ENCODE measurements around the gene DYNC1H1.

DNA sequence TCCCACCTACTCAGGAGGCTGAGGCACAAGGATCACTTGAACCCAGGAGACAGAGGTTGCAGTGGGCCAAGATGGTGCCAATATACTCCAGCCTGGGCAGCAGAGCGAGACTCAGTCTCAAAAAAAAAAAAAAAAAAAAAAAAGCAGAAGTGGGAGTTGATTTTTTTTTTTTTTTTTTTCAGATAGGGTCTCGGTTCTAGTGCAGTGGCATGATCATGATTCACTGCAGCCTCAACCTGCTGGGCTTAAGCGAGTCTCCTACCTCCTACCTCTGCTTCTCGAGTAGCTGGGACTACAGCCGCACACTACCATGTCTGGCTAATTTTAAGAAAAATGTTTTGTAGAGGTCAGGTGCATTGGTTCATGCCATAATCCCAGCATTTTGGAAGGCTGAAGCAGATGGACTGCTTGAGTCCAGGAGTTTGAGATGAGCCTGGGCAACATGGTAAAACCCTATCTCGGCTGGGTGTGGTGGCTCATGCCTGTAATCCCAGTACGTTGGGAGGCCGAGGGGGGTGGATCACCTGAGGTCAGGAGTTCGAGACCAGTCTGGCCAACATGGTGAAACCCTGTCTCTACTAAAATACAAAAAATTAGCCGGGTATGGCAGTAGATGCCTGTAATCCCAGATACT lies 138.8 kb downstream of the DYNC1H1 start:
- TF ChIP-seq EZH2 (IDR thresholded peaks at IDR 0.05) (no peak), POLR2AphosphoS5 (IDR thresholded peaks at IDR 0.05; ENCODE audit: borderline replicate concordance, low read depth, low read length) (no peak)

All from SK-N-MC (cell line).